HG02981 (cell line): ENCODE data around the gene SMAP2.
"Not testable (repeated sequence)": the region's sequence is repeated elsewhere in the genome, so short reads cannot be mapped to it uniquely, and the experiment has no call there.

ENCODE experiments used
- ATAC-seq: cut with Tn5 transposase; IDR thresholded peaks from one replicate; pipeline ENCODE4 v1.9.1; 2021; ENCODE audit warnings: mild to moderate bottlenecking, moderate library complexity; ENCODE audit not compliant: unreplicated experiment

Gene SMAP2

GRCh38 chr1:40373323-40374283, at the start of gene SMAP2:
SMAP2 (plus strand) TSS chr1:40373727; CDS start chr1:40374121, 394 bp downstream.
- ATAC-seq: peak; percentile 84

GRCh38 chr1:40331403-40331802, 42.1 kb upstream of the SMAP2 start:
- ATAC-seq: not testable (repeated sequence)

GRCh38 chr1:40332695-40333094, 40.8 kb upstream of the SMAP2 start:
- no peak for ATAC-seq

GRCh38 chr1:40337443-40337842, 36.1 kb upstream of the SMAP2 start:
- no peak for ATAC-seq

- no peak for ATAC-seq
Observed at GRCh38 chr1:40338745-40339419, 34.6 kb upstream of the SMAP2 start.

GRCh38 chr1:40339420-40340323, 33.9 kb upstream of the SMAP2 start:
- ATAC-seq: no peak

GRCh38 chr1:40341491-40342380, 31.8 kb upstream of the SMAP2 start:
- ATAC-seq: no peak

- not testable (repeated sequence) for ATAC-seq
Observed at GRCh38 chr1:40342381-40342717, 31.2 kb upstream of the SMAP2 start.

GRCh38 chr1:40344597-40344996, 28.9 kb upstream of the SMAP2 start:
- ATAC-seq: no peak

GRCh38 chr1:40350391-40350790, 23.1 kb upstream of the SMAP2 start:
- no peak for ATAC-seq

- no peak for ATAC-seq
Observed at GRCh38 chr1:40351124-40351523, 22.4 kb upstream of the SMAP2 start.

- no peak for ATAC-seq
Observed at GRCh38 chr1:40352126-40352525, 21.4 kb upstream of the SMAP2 start.

GRCh38 chr1:40353082-40353481, 20.4 kb upstream of the SMAP2 start:
- no peak for ATAC-seq

GRCh38 chr1:40357625-40358024, 15.9 kb upstream of the SMAP2 start:
- ATAC-seq: no peak

- no peak for ATAC-seq
Observed at GRCh38 chr1:40360631-40361030, 12.9 kb upstream of the SMAP2 start.

GRCh38 chr1:40361201-40361600, 12.3 kb upstream of the SMAP2 start:
- no peak for ATAC-seq

GRCh38 chr1:40361637-40362036, 11.9 kb upstream of the SMAP2 start:
- ATAC-seq: no peak

GRCh38 chr1:40362199-40362598, 11.3 kb upstream of the SMAP2 start:
- ATAC-seq: no peak

GRCh38 chr1:40362699-40363098, 10.8 kb upstream of the SMAP2 start:
- no peak for ATAC-seq

GRCh38 chr1:40363721-40364120, 9.8 kb upstream of the SMAP2 start:
- peak; percentile 96 for ATAC-seq
